Measurements from ENCODE around the gene ZSWIM2.
"Not testable (repeated sequence)": the region's sequence is repeated elsewhere in the genome, so short reads cannot be mapped to it uniquely, and the experiment has no call there.

Gene ZSWIM2

DNA sequence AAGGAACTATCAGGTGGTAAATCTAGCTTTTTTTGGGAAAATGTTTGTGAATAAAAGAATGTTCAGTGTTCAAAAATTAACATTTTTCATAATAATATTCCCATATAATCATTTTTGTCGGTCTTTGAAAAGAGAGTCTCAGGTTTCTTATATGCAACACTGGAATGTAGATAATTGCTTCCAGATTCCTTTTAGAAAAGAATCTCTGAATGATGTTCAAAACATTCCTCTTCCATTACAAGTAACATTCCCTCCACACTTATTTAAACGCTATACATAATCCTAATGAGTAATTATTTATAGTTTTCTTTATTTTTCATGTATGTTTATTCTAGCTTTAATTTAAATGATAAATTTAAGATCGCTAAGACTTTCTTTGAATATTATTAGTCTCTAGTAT, 7.0 kb downstream of the ZSWIM2 start:
- DNase-seq: no peak

DNA sequence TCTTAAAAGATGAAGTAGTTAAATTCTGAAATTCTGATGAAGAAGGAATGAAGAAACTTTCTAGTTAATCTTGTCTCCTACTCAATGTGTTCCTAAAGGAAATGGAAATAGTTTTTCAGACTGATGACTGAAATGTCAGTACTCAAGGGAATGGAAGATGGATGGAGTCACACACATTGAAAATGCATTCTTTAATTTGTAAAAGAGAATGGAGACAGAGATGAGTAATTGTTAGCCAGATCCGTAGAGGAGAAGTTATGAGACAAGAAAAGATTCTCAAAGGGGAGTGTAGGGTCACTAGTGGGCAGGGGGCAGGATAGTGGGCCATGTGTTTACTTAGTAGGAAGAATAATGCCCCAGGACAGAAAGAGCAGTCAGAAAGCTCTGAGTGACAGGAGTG, 13.3 kb downstream of the ZSWIM2 start:
- no peak for DNase-seq

DNA sequence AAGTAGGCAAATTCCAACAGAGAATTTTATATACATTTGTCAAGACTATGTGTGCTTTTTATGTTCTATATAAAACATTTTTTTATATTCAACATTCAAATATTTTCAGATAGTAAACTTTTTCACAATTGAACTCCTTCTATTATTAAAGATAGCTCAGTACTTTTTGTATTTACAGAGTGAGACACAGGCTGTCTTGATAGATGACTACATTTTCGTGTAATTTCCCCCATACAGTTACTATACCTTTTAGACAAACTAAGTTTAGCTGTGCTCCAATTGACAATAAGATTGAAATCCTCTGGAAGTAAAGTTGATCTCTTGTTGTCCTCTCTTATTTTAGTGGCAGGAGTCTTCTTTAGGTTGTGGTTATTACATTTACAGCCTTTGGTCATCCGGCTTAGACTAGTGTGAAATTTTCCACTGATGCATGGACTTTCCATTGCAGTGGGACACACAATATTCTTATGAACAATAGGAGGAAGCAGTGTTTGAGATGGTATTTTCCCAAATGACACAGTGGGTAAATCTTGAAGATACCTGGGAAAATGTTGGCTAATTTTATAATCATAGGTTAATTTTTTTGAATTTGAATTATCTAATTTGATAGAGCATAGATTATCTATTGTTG, 21.0 kb downstream of the ZSWIM2 start:
- DNase-seq: no peak

DNA sequence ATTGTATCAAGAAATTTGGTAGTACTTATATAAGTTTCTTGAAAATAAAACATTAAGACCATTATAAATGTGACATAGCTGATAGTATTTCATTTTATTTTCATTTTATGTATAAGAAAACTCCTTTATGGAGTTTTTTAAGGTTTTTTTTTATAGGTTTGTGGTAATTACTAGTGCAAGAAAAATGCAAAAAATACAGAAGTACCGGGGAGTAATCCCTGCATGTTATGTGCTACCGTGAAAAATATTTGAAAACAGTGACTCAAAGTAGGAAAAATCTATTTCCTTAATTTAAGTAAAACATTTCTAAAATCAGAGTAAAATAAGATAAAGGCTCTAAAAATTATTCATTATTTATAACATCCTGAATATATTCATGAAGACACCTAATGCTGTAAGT, 21.6 kb downstream of the ZSWIM2 start:
- DNase-seq: no peak

DNA sequence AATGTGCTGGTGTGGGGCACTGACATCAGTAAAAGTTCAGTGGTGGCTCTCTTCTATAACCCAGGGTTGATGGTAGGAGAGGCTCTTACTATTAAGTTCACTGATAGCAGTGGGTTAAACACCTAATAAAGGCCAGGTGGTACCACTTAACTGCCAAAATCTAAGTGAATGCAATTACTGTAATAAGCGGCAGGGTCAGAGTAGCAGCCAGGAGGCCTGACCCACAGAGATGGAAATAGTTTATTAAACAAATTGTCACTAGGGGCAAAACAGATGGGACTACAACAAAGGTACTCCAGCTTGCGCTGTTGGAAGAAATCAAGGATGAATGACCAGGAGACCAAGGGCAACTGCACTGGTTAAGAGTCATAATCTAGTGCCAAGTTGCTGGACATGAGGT, 26.6 kb downstream of the ZSWIM2 start:
- DNase-seq: no peak

- no peak for DNase-seq
Observed at GRCh38 chr2:186820303-186820702, 28.7 kb downstream of the ZSWIM2 start.

GRCh38 chr2:186811760-186812159, 37.2 kb downstream of the ZSWIM2 start:
- DNase-seq: not testable (repeated sequence)

DNA sequence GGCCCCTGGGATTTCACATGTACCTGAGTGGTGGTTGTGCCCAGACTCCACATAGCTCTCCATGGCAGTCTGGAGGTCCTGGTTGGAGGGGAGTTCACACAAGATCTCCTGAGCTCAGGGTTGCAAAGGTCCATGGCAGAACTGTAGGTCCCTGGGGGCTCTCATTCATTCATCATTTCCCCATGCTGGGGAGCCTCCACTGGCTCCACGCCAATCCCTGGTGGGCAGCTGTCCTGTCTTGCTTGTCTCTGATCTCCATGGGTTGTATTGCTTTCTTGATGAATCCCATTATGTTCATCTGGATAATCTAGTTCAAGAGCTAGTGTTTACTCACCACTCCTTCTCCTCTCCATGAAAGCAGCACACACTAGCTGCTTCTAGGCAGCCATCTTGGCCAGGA, 42.4 kb downstream of the ZSWIM2 start:
- no peak for DNase-seq

- not testable (repeated sequence) for DNase-seq
Observed at GRCh38 chr2:186798604-186799003, 50.4 kb downstream of the ZSWIM2 start.

DNA sequence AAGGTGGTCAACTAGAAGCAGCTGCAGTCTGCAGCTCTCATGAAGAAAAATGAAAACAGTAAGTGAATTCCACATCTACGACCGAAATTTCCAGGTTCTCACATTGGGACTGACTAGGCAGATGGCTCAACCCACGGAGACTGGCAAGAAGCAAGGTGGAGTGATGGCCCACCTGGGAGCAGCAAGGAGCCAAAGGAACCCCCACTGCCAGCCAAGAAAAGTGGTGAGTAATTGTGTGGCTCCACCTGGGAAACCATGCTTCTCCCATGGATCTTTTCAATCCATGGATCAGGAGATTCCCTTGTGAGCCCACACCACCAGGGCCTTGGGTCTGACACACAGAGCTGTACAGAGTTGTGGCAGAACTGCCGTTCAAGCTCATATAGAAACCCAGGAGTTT, 64.0 kb downstream of the ZSWIM2 start:
- DNase-seq: no peak

DNA sequence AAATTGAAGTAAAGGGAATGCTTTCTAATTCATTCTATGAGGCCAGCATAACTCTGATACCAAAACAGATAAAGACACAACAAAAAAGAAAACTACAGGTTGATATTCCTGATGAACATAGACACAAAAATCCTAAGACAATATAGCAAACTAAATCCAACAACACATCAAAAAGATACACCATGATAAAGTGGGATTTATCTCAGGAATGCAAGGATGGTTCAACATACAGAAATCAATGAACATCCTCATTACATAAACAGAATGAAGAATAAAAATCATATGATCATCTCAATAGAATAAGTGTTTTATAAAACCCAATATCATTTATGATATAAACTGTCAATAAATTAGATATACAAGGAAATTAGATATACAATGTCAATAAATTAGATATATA, 65.7 kb downstream of the ZSWIM2 start:
- DNase-seq: no peak

DNA sequence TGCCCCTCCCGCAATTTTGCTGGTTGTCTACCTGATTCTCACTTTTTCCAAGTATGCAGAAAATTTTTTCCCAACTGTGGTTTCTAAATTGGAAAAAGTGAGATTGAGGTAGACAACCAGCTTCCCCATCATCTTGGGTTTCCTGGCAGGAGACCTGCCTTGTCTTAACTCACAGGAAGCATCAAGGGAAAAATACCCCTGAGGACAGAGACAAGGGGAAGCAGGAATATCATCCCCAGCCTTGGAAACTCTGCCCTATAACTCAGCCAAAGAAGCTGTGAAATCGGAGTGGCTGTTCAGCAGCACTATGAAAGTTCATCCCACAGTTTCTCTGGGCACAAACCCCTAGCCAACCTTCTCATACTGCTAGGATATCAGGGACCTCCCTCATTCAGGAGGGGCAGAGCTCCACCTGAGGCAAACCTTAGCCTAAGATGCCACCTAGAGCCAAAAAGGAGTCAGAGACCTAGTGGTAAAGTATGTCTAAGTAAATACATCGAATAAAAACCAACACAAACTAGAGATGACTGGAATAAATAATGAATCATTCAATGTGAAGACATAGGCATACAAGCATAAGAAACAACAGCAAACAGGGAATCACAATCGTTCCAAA, 68.2 kb downstream of the ZSWIM2 start:
- no peak for DNase-seq
